Liver (tissue), 9 donors: ENCODE data around the gene AEBP1. TPM values are rescaled to one million over a fixed set of nuclear protein-coding genes. Genes with fewer than 3 reads are reported as not detected.

Experiments
- DNase-seq: peaks from one replicate; pipeline ENCODE4 v3.0.0-alpha.2; 2017; ENCODE audit warnings: low spot score
- H3K27ac ChIP-seq, 2 donors: one replicate each; pipeline ENCODE4 v1.7.0; 2013; ENCODE audit warnings: inconsistent platforms in 2 of 2, low read length in 2 of 2, control low read depth in 1 of 2, low read depth in 1 of 2, mild to moderate bottlenecking in 1 of 2
- H3K27me3 ChIP-seq, 4 donors: one replicate each; pipeline versions ENCODE4 v1.6.1 to v1.7.0; 2013; ENCODE audit warnings: low read length in 3 of 4, inconsistent platforms in 1 of 4, mild to moderate bottlenecking in 1 of 4, moderate library complexity in 1 of 4; ENCODE audit not compliant: control insufficient read depth in 4 of 4, insufficient read depth in 4 of 4
- H3K36me3 ChIP-seq, 4 donors: one replicate each; pipeline versions ENCODE4 v1.6.1 to v1.7.0; 2013; ENCODE audit warnings: low read length in 3 of 4, mild to moderate bottlenecking in 3 of 4, low read depth in 1 of 4, moderate library complexity in 1 of 4; ENCODE audit not compliant: control insufficient read depth in 4 of 4, insufficient read depth in 3 of 4
- H3K4me1 ChIP-seq, 4 donors: one replicate each; pipeline versions ENCODE4 v1.6.1 to v1.7.0; 2013; ENCODE audit warnings: low read length in 3 of 4, mild to moderate bottlenecking in 3 of 4, moderate library complexity in 1 of 4; ENCODE audit not compliant: control insufficient read depth in 4 of 4, insufficient read depth in 4 of 4
- H3K4me3 ChIP-seq, 3 donors: one replicate each; pipeline versions ENCODE4 v1.6.1 to v1.7.0; 2013; ENCODE audit warnings: low read length in 3 of 3, control low read depth in 1 of 3, low read depth in 1 of 3, mild to moderate bottlenecking in 1 of 3
- H3K9ac ChIP-seq, 2 donors: one replicate each; pipeline ENCODE4 v1.7.0; 2013; ENCODE audit warnings: low read length in 2 of 2, mild to moderate bottlenecking in 2 of 2, moderate library complexity in 2 of 2, control low read depth in 1 of 2, low read depth in 1 of 2
- H3K9me3 ChIP-seq, 4 donors: one replicate each; pipeline versions ENCODE4 v1.6.1 to v1.7.0; 2013; ENCODE audit warnings: low read length in 3 of 4; ENCODE audit not compliant: control insufficient read depth in 4 of 4
- ATF3 ChIP-seq: IDR thresholded peaks from 2 replicates; pipeline ENCODE4 v1.6.1; 2016; ENCODE audit warnings: antibody characterized with exemption
- CTCF ChIP-seq: fragments of 150-350 bp; IDR thresholded peaks from 2 replicates; pipeline ENCODE4 v1.5.1; 2017; ENCODE audit warnings: improper control_type of control experiment, low read depth, low read length; ENCODE audit not compliant: missing input control
- EGR1 ChIP-seq, 2 donors: IDR thresholded peaks; 2 replicates each; pipeline ENCODE4 v1.6.1; 2016 to 2018; ENCODE audit warnings: antibody characterized with exemption in 2 of 2, low read depth in 2 of 2
- FOXA1 ChIP-seq: IDR thresholded peaks from 2 replicates; pipeline ENCODE4 v1.6.1; 2016; ENCODE audit warnings: antibody characterized with exemption
- FOXA2 ChIP-seq: IDR thresholded peaks from 2 replicates; pipeline ENCODE4 v1.6.1; 2016; ENCODE audit warnings: antibody characterized with exemption
- GABPA ChIP-seq, 2 donors: IDR thresholded peaks in 1 of 2; conservative IDR thresholded peaks in 1 of 2; 2 replicates each; pipeline ENCODE4 v1.6.1; 2016; ENCODE audit warnings: antibody characterized with exemption in 2 of 2, mild to moderate bottlenecking in 1 of 2, moderate library complexity in 1 of 2
- HNF4A ChIP-seq, 2 donors: conservative IDR thresholded peaks; 2 replicates each; pipeline ENCODE4 v1.6.1; 2016; ENCODE audit warnings: antibody characterized with exemption in 2 of 2, mild to moderate bottlenecking in 2 of 2
- HNF4G ChIP-seq: IDR thresholded peaks from 2 replicates; pipeline ENCODE4 v1.6.1; 2016; ENCODE audit warnings: antibody characterized with exemption
- JUND ChIP-seq, 2 donors: IDR thresholded peaks; 2 replicates each; pipeline ENCODE4 v1.6.1; 2016; ENCODE audit warnings: antibody characterized with exemption in 2 of 2
- MAX ChIP-seq: IDR thresholded peaks from 2 replicates; pipeline ENCODE4 v1.6.1; 2016; ENCODE audit warnings: antibody characterized with exemption
- RAD21 ChIP-seq, 2 donors: IDR thresholded peaks; 2 replicates each; pipeline ENCODE4 v1.6.1; 2016; ENCODE audit warnings: antibody characterized with exemption in 2 of 2, mild to moderate bottlenecking in 2 of 2
- RXRA ChIP-seq, 2 donors: IDR thresholded peaks; 2 replicates each; pipeline ENCODE4 v1.6.1; 2017 to 2018; ENCODE audit warnings: antibody characterized with exemption in 2 of 2, mild to moderate bottlenecking in 1 of 2
- SP1 ChIP-seq: IDR thresholded peaks from 2 replicates; pipeline ENCODE4 v1.6.1; 2018; ENCODE audit warnings: antibody characterized with exemption, mild to moderate bottlenecking
- TAF1 ChIP-seq: conservative IDR thresholded peaks from 2 replicates; pipeline ENCODE4 v1.6.1; 2016; ENCODE audit warnings: antibody characterized with exemption, mild to moderate bottlenecking
- YY1 ChIP-seq: IDR thresholded peaks from 2 replicates; pipeline ENCODE4 v1.6.1; 2016; ENCODE audit warnings: antibody characterized with exemption, mild to moderate bottlenecking
- WGBS: extraction: QIAGEN DNeasy Blood & Tissue Kit; methylation state at CpG from one replicate; pipeline ENCODE4 v1.1.7; 2013; 5-methylcytosine and 5-hydroxymethylcytosine counted together
- polyA plus RNA-seq, 2 donors: library from polyadenylated mRNA; stranded (reverse) in 1 of 2; unstranded in 1 of 2; fragments of 200-250 nt in 1 of 2; fragments of >200 nt in 1 of 2; fragmentation: Nextera tagmentation in 1 of 2; extraction: Ambion mirVana in 1 of 2; gene quantifications; one replicate each; pipeline versions ENCODE4 v1.2.1 to v1.2.3, GENCODE V29; 2013 to 2015
- total RNA-seq, 2 donors: library from RNA; depleted of rRNA; stranded (reverse); fragments of >200 nt; gene quantifications; one replicate each; pipeline ENCODE4 v1.2.3, GENCODE V29; 2014
- TF ChIP-seq, protein P1 (sequence below): IDR thresholded peaks from 2 replicates; pipeline ENCODE4 v1.6.1; 2016; ENCODE audit warnings: antibody characterized with exemption, mild to moderate bottlenecking
- TF ChIP-seq, protein P2 (sequence below): IDR thresholded peaks from 2 replicates; pipeline ENCODE4 v1.6.1; 2016; ENCODE audit warnings: antibody characterized with exemption
- donor health status: healthy.
- donor health status: healthy.
- donor health status: healthy.
- donor health status: healthy.
- donor health status: healthy.

Gene AEBP1
- total and polyA plus RNA-seq, 4 donors = 3.4 to 13.3 (median 7.7) TPM

GRCh38 chr7:44159824-44160630 lies 55.9 kb downstream of the AEBP1 start (continued):
- TF ChIP-seq, protein P1, sequence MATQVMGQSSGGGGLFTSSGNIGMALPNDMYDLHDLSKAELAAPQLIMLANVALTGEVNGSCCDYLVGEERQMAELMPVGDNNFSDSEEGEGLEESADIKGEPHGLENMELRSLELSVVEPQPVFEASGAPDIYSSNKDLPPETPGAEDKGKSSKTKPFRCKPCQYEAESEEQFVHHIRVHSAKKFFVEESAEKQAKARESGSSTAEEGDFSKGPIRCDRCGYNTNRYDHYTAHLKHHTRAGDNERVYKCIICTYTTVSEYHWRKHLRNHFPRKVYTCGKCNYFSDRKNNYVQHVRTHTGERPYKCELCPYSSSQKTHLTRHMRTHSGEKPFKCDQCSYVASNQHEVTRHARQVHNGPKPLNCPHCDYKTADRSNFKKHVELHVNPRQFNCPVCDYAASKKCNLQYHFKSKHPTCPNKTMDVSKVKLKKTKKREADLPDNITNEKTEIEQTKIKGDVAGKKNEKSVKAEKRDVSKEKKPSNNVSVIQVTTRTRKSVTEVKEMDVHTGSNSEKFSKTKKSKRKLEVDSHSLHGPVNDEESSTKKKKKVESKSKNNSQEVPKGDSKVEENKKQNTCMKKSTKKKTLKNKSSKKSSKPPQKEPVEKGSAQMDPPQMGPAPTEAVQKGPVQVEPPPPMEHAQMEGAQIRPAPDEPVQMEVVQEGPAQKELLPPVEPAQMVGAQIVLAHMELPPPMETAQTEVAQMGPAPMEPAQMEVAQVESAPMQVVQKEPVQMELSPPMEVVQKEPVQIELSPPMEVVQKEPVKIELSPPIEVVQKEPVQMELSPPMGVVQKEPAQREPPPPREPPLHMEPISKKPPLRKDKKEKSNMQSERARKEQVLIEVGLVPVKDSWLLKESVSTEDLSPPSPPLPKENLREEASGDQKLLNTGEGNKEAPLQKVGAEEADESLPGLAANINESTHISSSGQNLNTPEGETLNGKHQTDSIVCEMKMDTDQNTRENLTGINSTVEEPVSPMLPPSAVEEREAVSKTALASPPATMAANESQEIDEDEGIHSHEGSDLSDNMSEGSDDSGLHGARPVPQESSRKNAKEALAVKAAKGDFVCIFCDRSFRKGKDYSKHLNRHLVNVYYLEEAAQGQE = no peak
- TF ChIP-seq ATF3 (peak; percentile 93), JUND (IDR thresholded peaks at IDR 0.05) (peak; percentile 65 to 72), SP1 (peak; percentile 91), RAD21 (IDR thresholded peaks at IDR 0.05) (peak in 1 of 2 donors; percentile 10)

- no peak for TF ChIP-seq FOXA2
Observed at GRCh38 chr7:44161371-44161770, 57.2 kb downstream of the AEBP1 start.

DNA sequence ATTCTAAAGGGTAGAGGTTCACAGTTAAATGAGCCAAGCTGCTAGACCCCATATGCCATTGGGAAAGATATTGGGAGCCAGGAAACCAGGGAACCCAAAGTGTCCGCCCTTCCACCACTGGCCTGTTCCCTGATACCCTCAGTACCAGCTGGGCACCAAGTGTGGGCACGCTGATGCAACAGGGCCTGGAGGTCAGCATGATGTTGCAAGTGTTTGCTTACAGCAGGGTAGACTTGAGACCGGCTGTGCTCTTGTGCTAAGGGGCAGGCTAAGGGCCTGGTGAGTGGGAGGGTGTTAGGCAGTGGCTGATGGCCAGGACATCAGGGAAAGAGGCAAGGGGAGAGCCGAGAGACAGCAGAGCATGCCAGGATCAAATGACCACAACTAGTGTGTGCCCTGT lies 58.0 kb downstream of the AEBP1 start:
- no peaks in the 10 kb centered on the region for H3K9me3 ChIP-seq
- DNase-seq = no peak
- no peaks in the 10 kb centered on the region for H3K36me3 ChIP-seq
- no peak overlapping the region for H3K9ac ChIP-seq
- no peaks in the 10 kb centered on the region for H3K27me3 ChIP-seq
- 34% methylated on average over 4 of the region's 4 CpGs for WGBS
- H3K4me3 ChIP-seq = no peak overlapping the region
- peak overlapping the region in 1 of 2 donors; percentile 35 for H3K27ac ChIP-seq
- H3K4me1 ChIP-seq = peaks cover 25 to 67% (median 61%) of the 10 kb centered on the region in 4 donors
- TF ChIP-seq CTCF (no peak), FOXA2 (peak; percentile 88), HNF4A (conservative IDR thresholded peaks at IDR 0.05) (peak; percentile 98 to 99), EGR1 (IDR thresholded peaks at IDR 0.05; ENCODE audit: low read depth in 2 of 2) (peak; percentile 72 to 81), RXRA (IDR thresholded peaks at IDR 0.05) (peak; percentile 97 to 99), SP1 (peak; percentile 96), RAD21 (IDR thresholded peaks at IDR 0.05) (peak; percentile 49 to 64), TAF1 (no peak), MAX (peak; percentile 94), YY1 (peak; percentile 78), GABPA (IDR thresholded peaks at IDR 0.05 in 1 of 2, conservative IDR thresholded peaks at IDR 0.05 in 1 of 2) (peak in 1 of 2 donors; percentile 73), FOXA1 (peak; percentile 88), ATF3 (peak; percentile 99), HNF4G (peak; percentile 90)
- TF ChIP-seq, protein P1 = peak; percentile 63
- TF ChIP-seq, protein P2, sequence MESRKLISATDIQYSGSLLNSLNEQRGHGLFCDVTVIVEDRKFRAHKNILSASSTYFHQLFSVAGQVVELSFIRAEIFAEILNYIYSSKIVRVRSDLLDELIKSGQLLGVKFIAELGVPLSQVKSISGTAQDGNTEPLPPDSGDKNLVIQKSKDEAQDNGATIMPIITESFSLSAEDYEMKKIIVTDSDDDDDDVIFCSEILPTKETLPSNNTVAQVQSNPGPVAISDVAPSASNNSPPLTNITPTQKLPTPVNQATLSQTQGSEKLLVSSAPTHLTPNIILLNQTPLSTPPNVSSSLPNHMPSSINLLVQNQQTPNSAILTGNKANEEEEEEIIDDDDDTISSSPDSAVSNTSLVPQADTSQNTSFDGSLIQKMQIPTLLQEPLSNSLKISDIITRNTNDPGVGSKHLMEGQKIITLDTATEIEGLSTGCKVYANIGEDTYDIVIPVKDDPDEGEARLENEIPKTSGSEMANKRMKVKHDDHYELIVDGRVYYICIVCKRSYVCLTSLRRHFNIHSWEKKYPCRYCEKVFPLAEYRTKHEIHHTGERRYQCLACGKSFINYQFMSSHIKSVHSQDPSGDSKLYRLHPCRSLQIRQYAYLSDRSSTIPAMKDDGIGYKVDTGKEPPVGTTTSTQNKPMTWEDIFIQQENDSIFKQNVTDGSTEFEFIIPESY = peak; percentile 84

More at GRCh38 chr7:44161371-44161770, 57.2 kb downstream of the AEBP1 start:
- 98% methylated on average over 2 of the region's 2 CpGs for WGBS
- Histone ChIP-seq H3K9me3 (no peaks in the 10 kb centered on the region), H3K36me3 (no peaks in the 10 kb centered on the region), H3K9ac (no peak overlapping the region), H3K4me1 (peaks cover 28 to 75% (median 69%) of the 10 kb centered on the region in 4 donors), H3K27ac (no peak overlapping the region), H3K4me3 (no peak overlapping the region), H3K27me3 (no peaks in the 10 kb centered on the region)
- DNase-seq = no peak
